ENCODE data around the gene LOXL3. TPM values are rescaled to one million over a fixed set of nuclear protein-coding genes. Genes with fewer than 3 reads are reported as not detected.

LOXL3 gene
- total and polyA plus RNA-seq, 3 experiments from 2014 or later = 0.08 to 1.2 (median 0.77) TPM

DNA sequence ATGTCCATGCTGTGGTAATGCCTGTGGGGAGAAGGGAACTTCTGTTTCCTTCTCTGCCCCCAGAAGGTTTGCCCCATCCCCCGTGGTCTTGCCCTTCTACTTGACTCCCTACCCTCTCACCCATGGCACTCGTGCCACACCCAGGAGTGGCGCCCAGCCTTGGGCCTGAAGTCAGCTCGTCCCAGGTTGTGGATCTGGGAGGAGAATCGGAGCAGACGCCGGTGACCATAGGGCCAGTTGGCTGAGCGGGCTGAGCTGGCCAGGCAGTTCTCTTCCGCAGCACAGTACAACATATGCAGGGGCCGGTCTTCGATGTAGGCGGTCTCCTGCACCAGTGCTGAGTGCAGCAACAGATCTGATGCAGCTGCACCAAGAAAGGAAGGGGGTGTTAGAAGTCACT lies 19.3 kb downstream of the LOXL3 start:
- Mint-ChIP-seq H3K4me3 (peak overlapping the region in 1 of 7 donors; percentile 29), H3K27ac (peak overlapping the region in 1 of 8 donors; percentile 66), H3K36me3 (peaks cover 0 to 26% (median 0%) of the 10 kb centered on the region in 3 donors), H3K27me3 (peaks cover 4 to 25% of the 10 kb centered on the region in 2 donors), H3K4me1 (peaks cover 18 to 20% (median 20%) of the 10 kb centered on the region in 3 donors), H3K9me3 (no peaks in the 10 kb centered on the region)
- ChIA-PET CTCF (no interaction called here), POLR2A (no interaction called here)
- Histone ChIP-seq H3K4me3 (ENCODE audit: low read length) (no peak overlapping the region), H3K9me3 (ENCODE audit: low read length) (no peaks in the 10 kb centered on the region), H3K27ac (ENCODE audit: low read depth, low read length) (no peak overlapping the region), H3K4me1 (ENCODE audit: insufficient read depth, low read length) (peaks cover 16% of the 10 kb centered on the region), H3K36me3 (ENCODE audit: insufficient read depth, low read length) (peaks cover 9% of the 10 kb centered on the region), H3K27me3 (ENCODE audit: insufficient read depth, low read length, poor library complexity, severe bottlenecking) (peaks cover 4% of the 10 kb centered on the region)
- DNase-seq = no peak

DNA sequence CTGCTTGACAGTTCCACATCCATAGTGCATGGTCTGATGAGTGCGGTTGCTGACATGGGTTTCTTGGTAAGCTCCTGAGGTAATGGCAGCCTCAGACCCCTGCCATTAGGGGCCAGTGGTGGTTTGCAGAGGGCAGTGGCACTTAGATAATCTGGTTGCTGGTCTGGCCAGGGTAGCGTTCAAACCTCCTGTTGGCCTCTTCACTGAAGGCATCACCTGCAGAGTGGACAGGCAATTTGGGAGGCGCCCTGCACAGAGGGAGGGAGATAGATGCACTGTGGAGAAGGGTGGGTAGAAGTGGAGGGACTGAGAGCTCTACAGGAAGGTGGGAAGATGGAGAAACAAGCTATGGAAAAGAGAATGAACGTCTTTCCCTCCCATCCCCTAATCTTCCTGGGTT lies 20.3 kb downstream of the LOXL3 start:
- Mint-ChIP-seq H3K27ac (peak overlapping the region in 1 of 8 donors; percentile 21), H3K27me3 (peaks cover 0 to 16% of the 10 kb centered on the region in 2 donors), H3K4me1 (peaks cover 23 to 28% (median 27%) of the 10 kb centered on the region in 3 donors), H3K4me3 (no peak overlapping the region), H3K9me3 (no peaks in the 10 kb centered on the region), H3K36me3 (peaks cover 0 to 33% (median 0%) of the 10 kb centered on the region in 3 donors)
- Histone ChIP-seq H3K4me3 (ENCODE audit: low read length) (no peak overlapping the region), H3K4me1 (ENCODE audit: insufficient read depth, low read length) (peaks cover 24% of the 10 kb centered on the region), H3K27ac (ENCODE audit: low read depth, low read length) (no peak overlapping the region), H3K27me3 (ENCODE audit: insufficient read depth, low read length, poor library complexity, severe bottlenecking) (peaks cover 4% of the 10 kb centered on the region), H3K9me3 (ENCODE audit: low read length) (no peaks in the 10 kb centered on the region), H3K36me3 (ENCODE audit: insufficient read depth, low read length) (peaks cover 9% of the 10 kb centered on the region)
- CTCF ChIA-PET = interaction anchor here (5.1 kb wide), 1 partner anchor 50 kb away, joined by 42 read pairs; the partner anchor contains the start of genes CCDC142 and TTC31
- POLR2A ChIA-PET = no interaction called here
- DNase-seq = no peak

GRCh38 chr2:74532222-74532621 lies 21.5 kb downstream of the LOXL3 start:
- peak overlapping the region in 7 of 8 donors; percentile 34 to 96 (median 70) for H3K27ac Mint-ChIP-seq
- H3K4me1 ChIP-seq (ENCODE audit: insufficient read depth, low read length) = peaks cover 28% of the 10 kb centered on the region
- H3K36me3 Mint-ChIP-seq = peaks cover 3 to 46% (median 5%) of the 10 kb centered on the region in 3 donors
- no peak overlapping the region for H3K4me3 ChIP-seq (ENCODE audit: low read length)
- no peaks in the 10 kb centered on the region for H3K9me3 ChIP-seq (ENCODE audit: low read length)
- peaks cover 4% of the 10 kb centered on the region for H3K27me3 ChIP-seq (ENCODE audit: insufficient read depth, low read length, poor library complexity, severe bottlenecking)
- ChIA-PET POLR2A (interaction anchor here (0.8 to 1.7 kb wide), 3 partner anchors 49 to 78 kb away, joined by 3 to 5 read pairs (median 3); partner anchors contain the start of gene CCDC142), CTCF (interaction anchor here (0.9 to 5.1 kb wide), 15 partner anchors 19 to 282 kb away, joined by 3 to 42 read pairs (median 4); partner anchors contain the start of genes C2orf81, CCDC142, INO80B and MRPL53)
- peaks cover 30 to 40% (median 38%) of the 10 kb centered on the region in 3 donors for H3K4me1 Mint-ChIP-seq
- peaks cover 13% of the 10 kb centered on the region for H3K36me3 ChIP-seq (ENCODE audit: insufficient read depth, low read length)
- peak overlapping the region; percentile 2 to 78 (median 53) for H3K4me3 Mint-ChIP-seq
- no peak overlapping the region for H3K27ac ChIP-seq (ENCODE audit: low read depth, low read length)
- H3K9me3 Mint-ChIP-seq = no peaks in the 10 kb centered on the region
- DNase-seq = peak in 1 of 5 donors; percentile 36
- peaks cover 0 to 3% of the 10 kb centered on the region in 2 donors for H3K27me3 Mint-ChIP-seq

DNA sequence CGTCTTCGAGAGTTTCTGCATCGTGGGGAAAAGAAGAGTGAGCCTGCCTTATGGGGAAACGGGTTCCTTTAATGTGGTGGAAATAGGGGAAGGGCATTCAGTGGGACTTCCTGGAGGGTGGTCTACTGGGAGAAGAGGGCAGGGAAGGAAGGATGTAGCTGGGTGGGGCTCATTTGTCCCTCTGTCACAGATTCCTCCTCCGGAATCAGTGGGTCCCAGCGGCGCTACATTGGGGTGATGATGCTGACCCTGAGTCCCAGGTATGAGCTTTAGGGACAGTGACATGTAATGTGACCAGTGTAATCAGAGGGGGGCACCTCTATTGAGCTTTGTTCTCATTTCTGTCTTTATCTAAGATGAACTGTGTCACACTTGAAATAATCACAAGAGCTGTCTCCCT lies 22.1 kb downstream of the LOXL3 start:
- H3K27me3 ChIP-seq (ENCODE audit: insufficient read depth, low read length, poor library complexity, severe bottlenecking) = no peaks in the 10 kb centered on the region
- POLR2A ChIA-PET = interaction anchor here (0.8 to 1.7 kb wide), 4 partner anchors 48 to 77 kb away, joined by 3 to 5 read pairs (median 4); partner anchors contain the start of genes CCDC142 and WBP1
- H3K4me1 Mint-ChIP-seq = peaks cover 30 to 40% (median 38%) of the 10 kb centered on the region in 3 donors
- no peaks in the 10 kb centered on the region for H3K9me3 ChIP-seq (ENCODE audit: low read length)
- H3K9me3 Mint-ChIP-seq = no peaks in the 10 kb centered on the region
- CTCF ChIA-PET = interaction anchor here (0.8 to 5.1 kb wide), 16 partner anchors 20 to 282 kb away, joined by 3 to 42 read pairs (median 4); partner anchors contain the start of genes C2orf81, CCDC142, INO80B and MRPL53
- H3K27ac ChIP-seq (ENCODE audit: low read depth, low read length) = no peak overlapping the region
- H3K27ac Mint-ChIP-seq = peak overlapping the region in 6 of 8 donors; percentile 34 to 96 (median 78)
- H3K27me3 Mint-ChIP-seq = peaks cover 0 to 2% of the 10 kb centered on the region in 2 donors
- peak overlapping the region in 5 of 7 donors; percentile 26 to 95 (median 64) for H3K4me3 Mint-ChIP-seq
- H3K4me3 ChIP-seq (ENCODE audit: low read length) = no peak overlapping the region
- DNase-seq = no peak
- H3K36me3 ChIP-seq (ENCODE audit: insufficient read depth, low read length) = peaks cover 18% of the 10 kb centered on the region
- peaks cover 8 to 51% (median 10%) of the 10 kb centered on the region in 3 donors for H3K36me3 Mint-ChIP-seq
- peaks cover 28% of the 10 kb centered on the region for H3K4me1 ChIP-seq (ENCODE audit: insufficient read depth, low read length)

GRCh38 chr2:74530239-74531187 lies 23.2 kb downstream of the LOXL3 start:
- POLR2A ChIA-PET = interaction anchor here (0.6 to 1.9 kb wide), 10 partner anchors 8 to 352 kb away, joined by 3 to 12 read pairs (median 5); partner anchors contain the start of genes CCDC142, MOB1A, PCGF1 and TTC31
- H3K27me3 Mint-ChIP-seq = peaks cover 0 to 2% of the 10 kb centered on the region in 2 donors
- peak overlapping the region; percentile 87 to 97 (median 95) for H3K4me3 Mint-ChIP-seq
- CTCF ChIA-PET = interaction anchor here (0.8 to 5.1 kb wide), 7 partner anchors 9 to 352 kb away, joined by 3 to 42 read pairs (median 5); partner anchors contain the start of genes CCDC142, INO80B, MOB1A and PCGF1
- DNase-seq = peak; percentile 41 to 79 (median 58)
- Histone ChIP-seq H3K36me3 (ENCODE audit: insufficient read depth, low read length) (peaks cover 22% of the 10 kb centered on the region), H3K4me1 (ENCODE audit: insufficient read depth, low read length) (peaks cover 28% of the 10 kb centered on the region), H3K27ac (ENCODE audit: low read depth, low read length) (peak overlapping the region; percentile 86), H3K4me3 (ENCODE audit: low read length) (peak overlapping the region; percentile 94), H3K27me3 (ENCODE audit: insufficient read depth, low read length, poor library complexity, severe bottlenecking) (no peaks in the 10 kb centered on the region), H3K9me3 (ENCODE audit: low read length) (no peaks in the 10 kb centered on the region)
- H3K36me3 Mint-ChIP-seq = peaks cover 15 to 60% (median 15%) of the 10 kb centered on the region in 3 donors
- no peaks in the 10 kb centered on the region for H3K9me3 Mint-ChIP-seq
- H3K4me1 Mint-ChIP-seq = peaks cover 32 to 44% (median 38%) of the 10 kb centered on the region in 3 donors
- H3K27ac Mint-ChIP-seq = peak overlapping the region; percentile 51 to 98 (median 90)

- H3K4me3 ChIP-seq (ENCODE audit: low read length) = peak within 1 kb of the TSS; percentile 94
- CTCF ChIA-PET = interaction anchor here (0.8 to 5.1 kb wide), 8 partner anchors 10 to 351 kb away, joined by 3 to 42 read pairs (median 4); partner anchors contain the start of genes CCDC142, MOB1A and TTC31
Measured at GRCh38 chr2:74529357-74530238, 24.1 kb downstream of the LOXL3 start, which contains the start of the genes AUP1 and HTRA2. AUP1 (minus strand) TSS chr2:74529706; CDS start chr2:74529629, 77 bp downstream. HTRA2 (plus strand) TSS chr2:74529933; CDS start chr2:74530007, 74 bp downstream.

More at GRCh38 chr2:74529357-74530238, 24.1 kb downstream of the LOXL3 start, which contains the start of the genes AUP1 and HTRA2:
- Mint-ChIP-seq H3K36me3 (peaks cover 15 to 60% (median 17%) of the 10 kb centered on the region in 3 donors), H3K27ac (peak within 1 kb of the TSS; percentile 51 to 98 (median 95)), H3K27me3 (peaks cover 0 to 2% of the 10 kb centered on the region in 2 donors), H3K4me1 (peaks cover 32 to 44% (median 38%) of the 10 kb centered on the region in 3 donors), H3K9me3 (no peaks in the 10 kb centered on the region), H3K4me3 (peak within 1 kb of the TSS; percentile 87 to 97 (median 95))
- Histone ChIP-seq H3K27me3 (ENCODE audit: insufficient read depth, low read length, poor library complexity, severe bottlenecking) (no peaks in the 10 kb centered on the region), H3K4me1 (ENCODE audit: insufficient read depth, low read length) (peaks cover 28% of the 10 kb centered on the region), H3K27ac (ENCODE audit: low read depth, low read length) (peak within 1 kb of the TSS; percentile 86), H3K36me3 (ENCODE audit: insufficient read depth, low read length) (peaks cover 22% of the 10 kb centered on the region), H3K9me3 (ENCODE audit: low read length) (no peaks in the 10 kb centered on the region)
- POLR2A ChIA-PET = interaction anchor here (0.6 to 1.9 kb wide), 10 partner anchors 17 to 351 kb away, joined by 3 to 12 read pairs (median 4); partner anchors contain the start of genes CCDC142, MOB1A, PCGF1 and TTC31
- DNase-seq = peak; percentile 79 to 89 (median 84)
